Nephron (organoid): ENCODE results near the gene SDS.
A peak's percentile ranks its signal among the peaks of the same experiment; 100 is the strongest.

Experiments
- H3K27ac Mint-ChIP-seq, 3 experiments: 2 replicates each; pipeline ENCODE4 v1.8.0; 2020; ENCODE audit warnings: mixed read lengths in 3 of 3, mild to moderate bottlenecking in 2 of 3, moderate library complexity in 1 of 3
- H3K27me3 Mint-ChIP-seq: 2 replicates; pipeline ENCODE4 v1.8.0; 2021; ENCODE audit warnings: low read depth, mild to moderate bottlenecking, moderate library complexity, mixed read lengths
- H3K36me3 Mint-ChIP-seq: 2 replicates; pipeline ENCODE4 v1.8.0; 2020; ENCODE audit warnings: low read depth, mixed read lengths
- H3K4me1 Mint-ChIP-seq: 2 replicates; pipeline ENCODE4 v1.8.0; 2020; ENCODE audit warnings: mixed read lengths
- H3K4me3 Mint-ChIP-seq, 3 experiments: 2 replicates each; pipeline ENCODE4 v1.8.0; 2020; ENCODE audit warnings: mild to moderate bottlenecking in 3 of 3, mixed read lengths in 3 of 3, moderate library complexity in 2 of 3
- H3K9me3 Mint-ChIP-seq: 2 replicates; pipeline ENCODE4 v1.8.0; 2020; ENCODE audit warnings: mixed read lengths
- CTCF ChIP-seq, 3 experiments: fragments of 200-600 bp; sonication (generic); IDR thresholded peaks; one replicate each; pipeline ENCODE4 v1.5.0; 2021; ENCODE audit warnings: antibody characterized with exemption in 3 of 3; ENCODE audit not compliant: unreplicated experiment in 3 of 3

Gene SDS

GRCh38 chr12:113424915-113425823 lies 21.5 kb upstream of the SDS start:
- H3K4me1 Mint-ChIP-seq = peaks cover 7% of the 10 kb centered on the region
- no peaks in the 10 kb centered on the region for H3K9me3 Mint-ChIP-seq
- TF ChIP-seq CTCF (IDR thresholded peaks at IDR 0.05; ENCODE audit: unreplicated experiment in 3 of 3) = peak; percentile 68 to 74 (median 72)
- H3K36me3 Mint-ChIP-seq = no peaks in the 10 kb centered on the region
- H3K4me3 Mint-ChIP-seq = peak overlapping the region in 1 of 3 experiments; percentile 49
- peaks cover 15% of the 10 kb centered on the region for H3K27me3 Mint-ChIP-seq
- H3K27ac Mint-ChIP-seq = no peak overlapping the region

GRCh38 chr12:113424456-113424855 lies 20.8 kb upstream of the SDS start:
- H3K4me3 Mint-ChIP-seq = peak overlapping the region; percentile 24 to 63 (median 57)
- TF ChIP-seq CTCF (IDR thresholded peaks at IDR 0.05; ENCODE audit: unreplicated experiment in 3 of 3) = no peak
- peaks cover 7% of the 10 kb centered on the region for H3K4me1 Mint-ChIP-seq
- H3K27ac Mint-ChIP-seq = peak overlapping the region in 1 of 3 experiments; percentile 13
- H3K9me3 Mint-ChIP-seq = no peaks in the 10 kb centered on the region
- H3K36me3 Mint-ChIP-seq = no peaks in the 10 kb centered on the region
- peaks cover 15% of the 10 kb centered on the region for H3K27me3 Mint-ChIP-seq

- TF ChIP-seq CTCF (IDR thresholded peaks at IDR 0.05; ENCODE audit: unreplicated experiment in 3 of 3) = no peak
- no peaks in the 10 kb centered on the region for H3K9me3 Mint-ChIP-seq
- peak overlapping the region; percentile 49 to 94 (median 94) for H3K4me3 Mint-ChIP-seq
- peaks cover 7% of the 10 kb centered on the region for H3K4me1 Mint-ChIP-seq
- H3K27me3 Mint-ChIP-seq = peaks cover 15% of the 10 kb centered on the region
- H3K36me3 Mint-ChIP-seq = no peaks in the 10 kb centered on the region
- H3K27ac Mint-ChIP-seq = no peak overlapping the region
These were observed 19.4 kb upstream of the SDS start for GRCh38 chr12:113422886-113423669.

- peak within 1 kb of the TSS; percentile 89 to 94 (median 94) for H3K4me3 Mint-ChIP-seq
- peaks cover 7% of the 10 kb centered on the region for H3K4me1 Mint-ChIP-seq
- H3K9me3 Mint-ChIP-seq = no peaks in the 10 kb centered on the region
- H3K36me3 Mint-ChIP-seq = no peaks in the 10 kb centered on the region
- peaks cover 9% of the 10 kb centered on the region for H3K27me3 Mint-ChIP-seq
- TF ChIP-seq CTCF (IDR thresholded peaks at IDR 0.05; ENCODE audit: unreplicated experiment in 3 of 3) = no peak
- H3K27ac Mint-ChIP-seq = peak within 1 kb of the TSS; percentile 62 to 94 (median 89)
These were observed 18.6 kb upstream of the SDS start, which contains the start of gene SDSL for GRCh38 chr12:113422030-113422885. Gene SDSL, plus strand, starts transcription at chr12:113422380. Its CDS starts 5,603 bp downstream, at chr12:113427983.

- H3K36me3 Mint-ChIP-seq = no peaks in the 10 kb centered on the region
- H3K27me3 Mint-ChIP-seq = peaks cover 8% of the 10 kb centered on the region
- H3K4me3 Mint-ChIP-seq = peak overlapping the region in 1 of 3 experiments; percentile 40
- TF ChIP-seq CTCF (IDR thresholded peaks at IDR 0.05; ENCODE audit: unreplicated experiment in 3 of 3) = no peak
- peaks cover 7% of the 10 kb centered on the region for H3K4me1 Mint-ChIP-seq
- no peak overlapping the region for H3K27ac Mint-ChIP-seq
- H3K9me3 Mint-ChIP-seq = no peaks in the 10 kb centered on the region
These were observed 17.4 kb upstream of the SDS start for GRCh38 chr12:113420996-113421595.
